CD4-positive, alpha-beta T cell treated with Interleukin-17A for 4 hours (primary cell): ENCODE measurements around the gene BMP7.
"Not testable (repeated sequence)": the region's sequence is repeated elsewhere in the genome, so short reads cannot be mapped to it uniquely, and the experiment has no call there.

Experiments
- DNase-seq: peaks from one replicate; pipeline ENCODE4 v3.0.0-alpha.2; 2020; ENCODE audit warnings: mixed read lengths

Gene BMP7

GRCh38 chr20:57163041-57163440 is 103.4 kb downstream of the BMP7 start:
- no peak for DNase-seq

DNA sequence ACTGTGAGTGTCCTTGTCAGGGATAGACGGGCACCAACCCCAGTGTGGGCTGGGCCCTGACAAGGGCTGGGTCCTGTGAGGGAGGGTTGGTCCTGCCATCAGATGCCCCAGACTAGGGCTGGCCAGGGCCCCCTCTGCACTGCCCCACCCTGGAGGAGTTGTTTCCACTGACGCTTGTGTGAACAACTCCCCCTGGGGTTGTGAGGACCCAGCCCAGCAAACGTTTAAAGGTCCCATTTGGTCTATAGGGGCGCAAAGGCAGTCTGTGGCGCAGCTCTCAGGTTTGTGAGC is 104.1 kb downstream of the BMP7 start:
- no peak for DNase-seq

DNA sequence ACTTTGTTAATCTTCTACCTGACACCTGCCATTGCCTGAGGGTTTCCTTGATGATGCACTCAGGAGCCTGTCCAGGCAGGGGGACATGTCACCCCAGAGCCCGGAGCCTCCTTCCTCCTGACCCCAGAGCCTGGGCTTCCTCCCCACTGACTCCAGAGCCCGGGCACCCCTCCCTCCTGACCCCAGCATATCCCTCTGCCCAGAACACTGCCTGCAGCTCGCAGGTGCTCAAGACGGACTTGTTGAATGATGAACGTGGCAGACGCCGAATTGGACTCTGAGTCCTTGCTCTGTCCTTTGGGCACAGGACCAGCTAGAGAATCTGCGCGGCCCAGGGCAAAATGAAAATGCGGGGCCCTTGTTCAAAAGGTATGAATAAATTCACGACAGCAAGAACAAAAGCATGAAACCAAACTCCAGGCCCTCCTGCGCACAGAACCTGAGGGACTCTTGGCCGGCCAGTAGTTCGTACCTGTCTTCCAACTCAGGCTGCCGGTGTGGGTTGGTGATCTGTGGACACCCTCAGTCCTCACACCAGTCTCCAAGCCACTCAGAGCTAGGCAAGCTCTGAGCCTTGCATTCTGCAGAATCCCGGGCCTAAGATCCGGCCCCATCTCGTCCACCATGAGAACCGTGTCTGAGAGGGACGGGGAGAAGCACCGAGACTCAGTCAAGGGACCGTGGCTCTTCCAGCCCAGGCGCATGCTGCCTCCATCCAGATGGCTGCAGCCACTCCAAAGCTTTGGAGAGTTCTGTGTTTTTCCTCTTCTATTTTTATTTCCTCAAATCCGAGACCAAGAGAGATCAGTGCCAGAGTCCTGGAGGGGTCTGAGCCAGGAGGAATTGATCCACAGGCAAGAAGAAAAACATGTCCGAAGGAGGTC is 104.7 kb downstream of the BMP7 start:
- no peak for DNase-seq

DNA sequence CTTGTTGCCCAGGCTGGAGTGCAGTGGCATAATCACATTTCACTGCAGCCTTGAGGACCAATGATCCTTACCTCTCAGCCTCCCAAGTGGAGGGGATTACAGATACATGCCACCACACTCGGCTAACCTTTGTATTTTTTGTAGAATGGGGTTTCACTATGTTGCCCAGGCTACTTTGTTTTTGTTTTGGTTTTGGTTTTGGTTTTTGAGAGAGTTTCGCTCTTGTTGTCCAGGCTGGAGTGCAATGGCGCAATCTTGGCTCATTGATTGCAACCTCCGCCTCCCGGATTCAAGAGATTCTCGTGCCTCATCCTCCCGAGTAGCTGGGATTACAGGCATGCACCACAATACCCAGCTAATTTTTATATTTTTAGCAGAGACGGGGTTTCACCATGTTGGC is 105.5 kb downstream of the BMP7 start:
- no peak for DNase-seq

DNA sequence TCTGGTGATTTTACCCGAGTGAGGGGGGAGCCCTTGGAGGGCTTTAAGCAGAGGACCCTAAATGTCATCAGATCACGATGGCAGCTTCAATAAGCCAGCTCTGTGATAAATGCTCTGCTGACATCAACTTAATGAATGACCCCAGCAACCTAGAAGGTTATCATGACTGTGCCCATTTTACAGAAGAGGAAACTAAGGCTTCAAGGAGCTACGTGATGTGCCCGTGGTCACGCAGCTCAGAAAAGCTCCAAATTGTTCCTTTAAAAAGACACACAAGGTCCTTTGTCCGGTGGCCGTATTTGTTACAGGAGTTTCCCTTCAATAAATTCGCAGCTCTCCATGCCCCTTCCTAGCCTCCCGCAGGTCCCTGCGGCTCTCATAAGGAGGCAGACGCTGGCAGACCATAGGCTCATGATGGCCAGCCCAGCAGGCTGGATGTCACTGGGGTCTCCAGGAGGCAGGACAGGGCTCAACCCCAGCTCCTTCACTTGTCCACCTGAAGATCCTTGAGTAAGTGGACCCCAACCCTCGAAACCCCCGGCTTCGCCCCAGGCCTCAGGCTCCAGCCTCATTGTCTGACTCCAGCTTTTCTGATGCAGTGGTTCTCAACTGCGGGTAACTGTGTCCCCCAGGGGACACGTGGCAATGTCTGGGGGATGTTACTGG is 106.4 kb downstream of the BMP7 start:
- no peak for DNase-seq

DNA sequence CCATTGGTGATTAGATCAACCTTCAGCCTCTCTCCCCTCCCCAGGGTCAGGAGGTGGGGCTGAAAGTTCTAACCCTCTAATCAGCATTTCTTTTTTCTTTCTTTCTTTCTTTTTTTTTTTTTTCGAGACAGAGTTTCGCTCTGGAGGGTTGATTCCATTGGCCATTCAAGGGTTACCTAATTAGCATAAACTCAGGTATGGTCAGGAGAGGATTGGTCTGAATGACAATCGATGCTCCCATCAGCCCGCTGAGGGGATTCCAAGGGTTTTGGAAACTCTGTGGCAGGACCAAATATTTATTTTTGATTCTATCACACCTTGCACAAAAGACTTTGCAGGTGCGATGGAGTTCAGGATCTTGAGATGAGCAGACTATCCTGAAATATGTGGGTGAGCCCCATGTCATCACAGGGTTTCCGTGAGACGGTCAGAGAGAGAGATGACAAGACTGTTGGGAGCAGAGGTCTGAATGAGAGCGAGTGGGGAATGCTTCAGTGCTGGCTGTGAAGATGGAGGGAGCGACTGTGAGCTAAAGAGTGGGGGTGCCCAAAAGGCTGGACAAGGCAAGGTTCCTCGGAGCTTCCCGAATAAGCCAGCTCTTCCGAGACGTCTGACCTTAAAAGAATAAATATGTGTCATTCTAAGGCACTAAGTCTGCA is 107.1 kb downstream of the BMP7 start:
- DNase-seq: no peak

GRCh38 chr20:57158474-57158873 is 108.0 kb downstream of the BMP7 start:
- DNase-seq: no peak

- DNase-seq: not testable (repeated sequence)
Observed at GRCh38 chr20:57157787-57158186, 108.7 kb downstream of the BMP7 start.

DNA sequence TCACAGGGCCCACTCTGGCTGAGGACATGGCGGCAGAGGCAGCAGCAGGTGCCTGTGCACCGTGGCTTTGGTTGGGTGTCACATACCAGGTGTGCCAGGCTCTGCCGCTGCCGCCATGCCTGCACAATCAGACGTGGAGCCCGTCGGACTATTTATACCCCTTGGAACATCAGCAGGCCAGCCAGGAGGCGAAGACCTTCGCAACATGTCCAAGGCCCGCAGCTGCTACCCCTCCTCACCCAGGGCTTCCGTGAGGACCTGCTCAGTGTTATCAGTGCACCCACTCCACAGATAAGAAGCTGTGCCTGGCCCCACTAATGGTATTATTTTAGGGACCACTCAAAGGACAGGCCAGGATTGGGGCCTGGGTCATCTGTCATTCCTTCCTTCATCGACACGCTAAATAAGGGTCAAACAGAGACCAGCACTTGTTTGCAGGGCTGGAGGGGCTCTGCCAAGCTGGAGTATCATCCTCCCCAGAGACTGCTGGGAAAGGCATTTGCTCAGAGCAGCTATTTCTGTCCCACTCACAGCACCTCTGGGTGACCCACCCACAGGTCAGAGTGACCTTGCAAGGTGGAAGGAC is 109.2 kb downstream of the BMP7 start:
- DNase-seq: no peak

DNA sequence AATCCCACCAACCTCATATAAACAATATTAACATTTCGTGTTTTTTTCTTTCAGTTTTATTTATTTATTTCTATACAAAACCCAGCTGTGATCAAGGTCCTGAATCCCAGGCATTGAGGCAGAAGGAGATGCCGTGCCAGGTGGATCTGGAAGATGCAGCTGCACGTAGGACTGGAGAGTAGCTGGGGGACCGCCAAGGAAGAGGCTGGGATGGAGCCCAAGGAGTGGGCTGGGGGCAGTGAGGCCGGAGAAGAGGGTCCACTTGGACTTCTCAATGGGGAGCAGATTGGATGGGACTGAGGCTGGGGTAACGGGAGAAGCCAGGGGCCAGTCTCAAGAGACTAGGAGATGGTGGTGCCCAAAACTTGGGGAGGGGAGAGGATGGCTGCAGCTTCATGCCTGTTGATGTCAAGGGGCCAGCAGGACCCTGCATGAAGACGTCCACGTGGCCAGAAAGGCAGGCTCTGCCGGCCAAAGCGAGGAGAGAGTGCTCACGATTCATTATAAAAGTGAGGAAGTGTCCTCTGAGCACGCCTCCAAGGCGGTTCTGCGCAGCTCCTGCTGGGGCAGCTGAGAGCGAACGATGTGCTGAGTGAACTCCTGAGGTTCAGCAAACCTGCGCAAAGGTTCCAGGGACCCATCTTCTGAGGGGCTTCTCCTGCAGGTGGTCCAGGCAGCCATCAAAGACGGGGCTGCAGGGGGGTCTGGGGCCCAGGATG is 110.3 kb downstream of the BMP7 start:
- DNase-seq: no peak

GRCh38 chr20:57155415-57155814 is 111.0 kb downstream of the BMP7 start:
- DNase-seq: no peak

DNA sequence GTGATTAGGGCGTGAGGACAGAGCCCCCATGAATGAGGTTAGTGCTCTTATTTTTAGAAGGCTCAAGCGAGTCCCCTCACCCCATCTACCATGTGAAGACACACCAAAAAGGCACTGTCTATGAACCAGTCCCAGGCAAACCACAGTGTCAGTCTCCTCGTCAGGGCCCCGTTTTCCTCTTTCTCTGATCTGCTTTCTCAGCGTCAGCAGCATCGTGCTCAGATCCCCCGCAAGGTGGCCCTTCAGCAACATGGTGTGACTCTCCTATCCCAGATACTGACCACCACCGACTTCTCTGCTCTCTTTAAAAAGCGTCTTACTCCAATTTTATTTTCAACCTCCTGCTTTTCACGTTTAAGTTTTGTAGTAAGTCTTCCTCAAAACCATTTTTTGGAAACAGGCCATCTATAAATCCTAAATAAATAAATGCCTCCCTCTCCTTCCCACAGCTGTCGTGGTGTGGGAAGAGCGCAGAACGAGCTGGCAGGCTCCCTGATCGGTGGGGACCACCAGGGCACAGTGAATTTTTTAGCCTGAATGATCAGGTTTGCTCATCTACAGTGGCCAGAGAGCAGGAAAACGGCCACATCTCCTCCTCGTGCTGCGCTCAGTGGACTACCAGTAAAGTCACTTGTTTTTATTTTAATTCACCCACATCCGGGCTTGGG is 113.1 kb downstream of the BMP7 start:
- no peak for DNase-seq

DNA sequence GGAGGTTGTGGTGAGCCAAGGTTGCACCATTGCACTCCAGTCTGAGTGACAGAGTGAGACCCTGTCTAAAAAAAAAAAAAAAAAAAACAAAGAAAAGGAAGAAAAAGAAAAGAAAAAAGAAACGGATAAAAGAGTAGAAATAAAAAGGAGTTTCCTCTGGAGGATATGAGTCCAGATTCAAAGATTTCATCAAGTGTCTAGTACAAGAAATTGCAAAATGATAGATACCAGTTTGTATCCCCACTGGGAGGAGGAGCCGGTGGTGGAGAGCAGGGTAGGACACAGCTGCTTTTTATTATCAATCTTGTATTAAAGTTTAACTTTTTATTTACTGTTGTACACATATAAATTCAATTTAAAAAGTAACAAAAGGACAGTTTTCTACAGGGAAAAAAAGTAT is 113.9 kb downstream of the BMP7 start:
- DNase-seq: no peak

GRCh38 chr20:57150559-57150958 is 115.9 kb downstream of the BMP7 start:
- no peak for DNase-seq

GRCh38 chr20:57148263-57148662 is 118.2 kb downstream of the BMP7 start:
- DNase-seq: no peak

GRCh38 chr20:57147185-57147584 is 119.3 kb downstream of the BMP7 start:
- DNase-seq: no peak

DNA sequence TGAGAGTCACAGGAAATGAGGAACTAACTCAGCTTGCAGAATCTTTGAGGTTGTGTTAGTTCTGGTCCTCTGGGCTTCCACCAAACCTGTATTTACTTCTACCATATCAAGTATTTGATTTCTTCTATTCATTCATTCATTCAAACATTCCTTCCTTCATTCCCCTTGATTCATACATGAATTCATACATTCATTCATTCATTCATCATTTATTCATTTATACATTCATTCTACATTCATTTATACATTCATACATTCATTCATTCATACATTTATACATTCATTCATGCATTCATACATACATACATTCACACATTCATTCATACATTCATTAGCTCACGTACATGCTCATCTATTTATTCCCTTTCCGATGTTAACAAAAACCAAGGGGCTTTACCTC is 120.3 kb downstream of the BMP7 start:
- no peak for DNase-seq

- DNase-seq: no peak
Observed at GRCh38 chr20:57145089-57145631, 121.3 kb downstream of the BMP7 start.

- DNase-seq: no peak
Observed at GRCh38 chr20:57143173-57143572, 123.3 kb downstream of the BMP7 start.

DNA sequence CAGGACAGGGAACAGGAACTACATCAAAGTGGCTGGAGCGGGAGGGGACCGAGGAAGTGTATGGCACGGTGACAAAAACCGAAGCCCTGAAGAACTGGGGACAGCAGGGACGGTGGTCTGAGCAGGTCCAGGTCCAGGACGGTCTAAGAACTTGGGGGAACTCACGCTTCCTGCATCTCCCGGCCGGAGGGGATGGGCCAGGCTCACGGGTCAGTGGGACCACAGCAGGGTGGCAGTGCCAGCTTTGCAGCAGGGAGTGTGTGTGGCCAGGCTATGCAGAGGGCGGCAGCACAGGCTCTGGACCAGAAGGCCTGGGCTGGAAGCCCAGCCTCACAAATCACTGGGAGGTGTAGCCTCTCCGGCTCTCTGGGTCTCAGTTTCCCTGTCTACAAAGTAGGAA is 123.8 kb downstream of the BMP7 start:
- no peak for DNase-seq

DNA sequence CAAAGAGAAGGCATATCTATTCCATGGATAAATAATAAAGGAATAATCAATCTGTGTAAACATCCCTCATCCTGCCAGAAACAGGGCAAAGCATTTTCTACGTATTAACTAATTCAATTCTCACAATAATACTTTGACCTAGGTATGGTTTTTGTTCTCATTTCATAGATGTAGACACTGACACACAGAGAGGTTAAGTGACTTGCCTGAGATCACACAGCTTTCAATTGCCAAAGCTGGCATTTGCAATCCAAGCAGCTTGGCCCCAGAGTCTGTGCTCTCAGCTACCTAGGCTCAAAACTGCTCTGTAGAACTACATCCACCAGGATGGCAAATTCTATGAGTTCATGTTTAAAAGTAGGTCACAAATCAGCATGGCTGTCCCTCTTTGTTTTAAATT is 124.9 kb downstream of the BMP7 start:
- DNase-seq: no peak

GRCh38 chr20:57140416-57140965 is 126.0 kb downstream of the BMP7 start:
- DNase-seq: no peak
